Measurements from ENCODE around the gene DAG1.

DNA sequence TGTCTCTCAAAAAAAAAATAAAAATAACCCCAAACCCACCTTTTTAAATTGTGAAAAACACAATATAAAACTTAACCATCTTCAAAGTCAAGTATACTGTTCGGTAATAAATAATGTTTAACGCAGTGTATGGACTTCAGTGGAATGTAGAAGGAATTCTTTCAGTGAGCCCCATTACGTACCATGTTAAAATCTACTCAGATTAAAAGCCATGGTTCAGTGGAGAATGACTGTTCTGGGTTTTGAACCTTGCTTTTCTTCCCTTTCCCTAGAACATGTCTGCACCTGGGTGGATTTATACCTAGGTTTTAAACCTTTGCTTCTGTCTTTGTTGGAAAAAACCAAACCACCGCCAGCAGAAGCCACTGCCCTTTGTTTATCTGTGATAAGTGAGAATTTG lies 27.5 kb downstream of the DAG1 start:
- TF ChIP-seq EP300 (IDR thresholded peaks at IDR 0.05; ENCODE audit: borderline replicate concordance in 1 of 2, low read depth in 1 of 2, low read length in 1 of 2) (no peak), GATA2 (CRISPR knock-in tag; IDR thresholded peaks at IDR 0.05) (no peak)
- TF ChIP-seq, protein P1, sequence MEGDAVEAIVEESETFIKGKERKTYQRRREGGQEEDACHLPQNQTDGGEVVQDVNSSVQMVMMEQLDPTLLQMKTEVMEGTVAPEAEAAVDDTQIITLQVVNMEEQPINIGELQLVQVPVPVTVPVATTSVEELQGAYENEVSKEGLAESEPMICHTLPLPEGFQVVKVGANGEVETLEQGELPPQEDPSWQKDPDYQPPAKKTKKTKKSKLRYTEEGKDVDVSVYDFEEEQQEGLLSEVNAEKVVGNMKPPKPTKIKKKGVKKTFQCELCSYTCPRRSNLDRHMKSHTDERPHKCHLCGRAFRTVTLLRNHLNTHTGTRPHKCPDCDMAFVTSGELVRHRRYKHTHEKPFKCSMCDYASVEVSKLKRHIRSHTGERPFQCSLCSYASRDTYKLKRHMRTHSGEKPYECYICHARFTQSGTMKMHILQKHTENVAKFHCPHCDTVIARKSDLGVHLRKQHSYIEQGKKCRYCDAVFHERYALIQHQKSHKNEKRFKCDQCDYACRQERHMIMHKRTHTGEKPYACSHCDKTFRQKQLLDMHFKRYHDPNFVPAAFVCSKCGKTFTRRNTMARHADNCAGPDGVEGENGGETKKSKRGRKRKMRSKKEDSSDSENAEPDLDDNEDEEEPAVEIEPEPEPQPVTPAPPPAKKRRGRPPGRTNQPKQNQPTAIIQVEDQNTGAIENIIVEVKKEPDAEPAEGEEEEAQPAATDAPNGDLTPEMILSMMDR (IDR thresholded peaks at IDR 0.05), result no peak
- TF ChIP-seq, protein P2, sequence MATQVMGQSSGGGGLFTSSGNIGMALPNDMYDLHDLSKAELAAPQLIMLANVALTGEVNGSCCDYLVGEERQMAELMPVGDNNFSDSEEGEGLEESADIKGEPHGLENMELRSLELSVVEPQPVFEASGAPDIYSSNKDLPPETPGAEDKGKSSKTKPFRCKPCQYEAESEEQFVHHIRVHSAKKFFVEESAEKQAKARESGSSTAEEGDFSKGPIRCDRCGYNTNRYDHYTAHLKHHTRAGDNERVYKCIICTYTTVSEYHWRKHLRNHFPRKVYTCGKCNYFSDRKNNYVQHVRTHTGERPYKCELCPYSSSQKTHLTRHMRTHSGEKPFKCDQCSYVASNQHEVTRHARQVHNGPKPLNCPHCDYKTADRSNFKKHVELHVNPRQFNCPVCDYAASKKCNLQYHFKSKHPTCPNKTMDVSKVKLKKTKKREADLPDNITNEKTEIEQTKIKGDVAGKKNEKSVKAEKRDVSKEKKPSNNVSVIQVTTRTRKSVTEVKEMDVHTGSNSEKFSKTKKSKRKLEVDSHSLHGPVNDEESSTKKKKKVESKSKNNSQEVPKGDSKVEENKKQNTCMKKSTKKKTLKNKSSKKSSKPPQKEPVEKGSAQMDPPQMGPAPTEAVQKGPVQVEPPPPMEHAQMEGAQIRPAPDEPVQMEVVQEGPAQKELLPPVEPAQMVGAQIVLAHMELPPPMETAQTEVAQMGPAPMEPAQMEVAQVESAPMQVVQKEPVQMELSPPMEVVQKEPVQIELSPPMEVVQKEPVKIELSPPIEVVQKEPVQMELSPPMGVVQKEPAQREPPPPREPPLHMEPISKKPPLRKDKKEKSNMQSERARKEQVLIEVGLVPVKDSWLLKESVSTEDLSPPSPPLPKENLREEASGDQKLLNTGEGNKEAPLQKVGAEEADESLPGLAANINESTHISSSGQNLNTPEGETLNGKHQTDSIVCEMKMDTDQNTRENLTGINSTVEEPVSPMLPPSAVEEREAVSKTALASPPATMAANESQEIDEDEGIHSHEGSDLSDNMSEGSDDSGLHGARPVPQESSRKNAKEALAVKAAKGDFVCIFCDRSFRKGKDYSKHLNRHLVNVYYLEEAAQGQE (IDR thresholded peaks at IDR 0.05; ENCODE audit: low read depth, low read length), result no peak
- TF ChIP-seq, protein P3, sequence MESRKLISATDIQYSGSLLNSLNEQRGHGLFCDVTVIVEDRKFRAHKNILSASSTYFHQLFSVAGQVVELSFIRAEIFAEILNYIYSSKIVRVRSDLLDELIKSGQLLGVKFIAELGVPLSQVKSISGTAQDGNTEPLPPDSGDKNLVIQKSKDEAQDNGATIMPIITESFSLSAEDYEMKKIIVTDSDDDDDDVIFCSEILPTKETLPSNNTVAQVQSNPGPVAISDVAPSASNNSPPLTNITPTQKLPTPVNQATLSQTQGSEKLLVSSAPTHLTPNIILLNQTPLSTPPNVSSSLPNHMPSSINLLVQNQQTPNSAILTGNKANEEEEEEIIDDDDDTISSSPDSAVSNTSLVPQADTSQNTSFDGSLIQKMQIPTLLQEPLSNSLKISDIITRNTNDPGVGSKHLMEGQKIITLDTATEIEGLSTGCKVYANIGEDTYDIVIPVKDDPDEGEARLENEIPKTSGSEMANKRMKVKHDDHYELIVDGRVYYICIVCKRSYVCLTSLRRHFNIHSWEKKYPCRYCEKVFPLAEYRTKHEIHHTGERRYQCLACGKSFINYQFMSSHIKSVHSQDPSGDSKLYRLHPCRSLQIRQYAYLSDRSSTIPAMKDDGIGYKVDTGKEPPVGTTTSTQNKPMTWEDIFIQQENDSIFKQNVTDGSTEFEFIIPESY (IDR thresholded peaks at IDR 0.05; ENCODE audit: borderline replicate concordance, low read depth), result no peak

All from SK-N-SH (cell line).